NCI-H1930 (cell line): ENCODE data around the gene KCNC3.
A peak's percentile ranks its signal among the peaks of the same experiment; 100 is the strongest.
"Not testable (repeated sequence)": the region's sequence is repeated elsewhere in the genome, so short reads cannot be mapped to it uniquely, and the experiment has no call there.

ENCODE experiments used
- DNase-seq, 2 experiments: peaks; one replicate each; lab custom pipeline; 2025; lab: John Stamatoyannopoulos, UW

The KCNC3 gene

GRCh38 chr19:50353487-50353880 is 24.3 kb upstream of the KCNC3 start:
- DNase-seq, result not testable (repeated sequence)

GRCh38 chr19:50352242-50352641 is 23.1 kb upstream of the KCNC3 start:
- DNase-seq, result no peak

- DNase-seq, result no peak
Measured at GRCh38 chr19:50349277-50350057, 20.3 kb upstream of the KCNC3 start.

GRCh38 chr19:50347089-50347581 is 18.0 kb upstream of the KCNC3 start:
- DNase-seq, result not testable (repeated sequence)

GRCh38 chr19:50344661-50345318 is 15.6 kb upstream of the KCNC3 start:
- no peak for DNase-seq

GRCh38 chr19:50341091-50341564 is 12.0 kb upstream of the KCNC3 start:
- DNase-seq, result no peak

GRCh38 chr19:50340331-50340730 is 11.2 kb upstream of the KCNC3 start:
- no peak for DNase-seq

- DNase-seq, result not testable (repeated sequence)
Measured at GRCh38 chr19:50337031-50337430, 7.9 kb upstream of the KCNC3 start.

- DNase-seq, result no peak
Measured at GRCh38 chr19:50334741-50335421, 5.7 kb upstream of the KCNC3 start.

GRCh38 chr19:50333737-50334617 is 4.8 kb upstream of the KCNC3 start:
- DNase-seq, result peak; percentile 77 to 96

GRCh38 chr19:50333235-50333736 is 4.1 kb upstream of the KCNC3 start:
- DNase-seq, result peak; percentile 97

- no peak for DNase-seq
Measured at GRCh38 chr19:50332244-50333038, 3.3 kb upstream of the KCNC3 start.

GRCh38 chr19:50331994-50332243 is 2.7 kb upstream of the KCNC3 start:
- no peak for DNase-seq

- no peak for DNase-seq
Measured at GRCh38 chr19:50331221-50331993, 2.2 kb upstream of the KCNC3 start.

- peak; percentile 86 to 96 for DNase-seq
Measured at GRCh38 chr19:50330365-50331078, 1.3 kb upstream of the KCNC3 start.

- not testable (repeated sequence) for DNase-seq
Measured at GRCh38 chr19:50329926-50330294, 733 bp upstream of the KCNC3 start.

GRCh38 chr19:50328873-50329145 is 368 bp downstream of the KCNC3 start:
- no peak for DNase-seq

- DNase-seq, result peak; percentile 25 to 64
Measured at GRCh38 chr19:50328224-50328872, 829 bp downstream of the KCNC3 start.
